ENCODE data around the gene CXCL1. TPM values are rescaled to one million over a fixed set of nuclear protein-coding genes. Genes with fewer than 3 reads are reported as not detected.

Gene CXCL1
- total and polyA plus RNA-seq, 2 of the 13 experiments (the other 11 are each of a cell fraction or from before 2014, with no cell fraction given), result 0.15 TPM; not detected in 1

DNA sequence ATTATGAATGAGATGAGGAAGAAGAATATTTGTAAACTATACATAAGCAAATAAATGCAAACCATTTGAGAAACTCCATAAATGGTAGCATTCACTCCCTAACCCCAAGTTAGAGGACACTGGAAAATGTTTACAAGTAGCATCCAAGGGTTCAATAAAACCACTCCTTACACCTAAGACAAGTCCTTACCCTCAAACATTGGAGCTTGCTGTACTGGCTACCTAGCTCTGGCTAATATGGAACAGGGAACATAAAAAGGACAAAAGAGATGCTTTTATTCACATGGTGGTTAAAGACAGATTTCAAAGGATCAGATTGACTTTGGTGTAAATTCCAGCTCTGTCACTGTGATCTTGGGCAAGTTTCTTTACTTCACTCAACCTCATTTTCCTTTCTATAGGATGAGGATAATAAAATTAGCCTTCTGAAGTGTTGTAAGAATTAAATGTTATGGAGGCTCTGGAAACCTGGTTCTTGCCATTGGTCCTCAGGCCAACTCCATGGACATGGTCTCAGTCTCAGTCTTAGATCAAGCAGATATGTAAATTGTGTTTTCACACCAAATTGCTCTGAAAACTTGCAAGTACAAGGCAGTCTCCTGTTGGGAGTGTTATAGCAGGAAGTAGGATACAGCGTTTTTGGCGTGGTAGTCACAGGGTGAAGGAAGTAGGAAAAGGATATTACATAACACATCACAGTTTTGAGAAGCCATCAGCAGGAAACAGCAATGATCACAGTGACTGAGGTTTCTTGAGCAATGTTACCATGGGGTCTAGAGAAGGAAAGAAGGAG lies 3.3 kb downstream of the CXCL1 start (continued):
- TF ChIP-seq ZNF501 (CRISPR knock-in tag; IDR thresholded peaks at IDR 0.05), result no peak
- TF ChIP-seq, protein P1, sequence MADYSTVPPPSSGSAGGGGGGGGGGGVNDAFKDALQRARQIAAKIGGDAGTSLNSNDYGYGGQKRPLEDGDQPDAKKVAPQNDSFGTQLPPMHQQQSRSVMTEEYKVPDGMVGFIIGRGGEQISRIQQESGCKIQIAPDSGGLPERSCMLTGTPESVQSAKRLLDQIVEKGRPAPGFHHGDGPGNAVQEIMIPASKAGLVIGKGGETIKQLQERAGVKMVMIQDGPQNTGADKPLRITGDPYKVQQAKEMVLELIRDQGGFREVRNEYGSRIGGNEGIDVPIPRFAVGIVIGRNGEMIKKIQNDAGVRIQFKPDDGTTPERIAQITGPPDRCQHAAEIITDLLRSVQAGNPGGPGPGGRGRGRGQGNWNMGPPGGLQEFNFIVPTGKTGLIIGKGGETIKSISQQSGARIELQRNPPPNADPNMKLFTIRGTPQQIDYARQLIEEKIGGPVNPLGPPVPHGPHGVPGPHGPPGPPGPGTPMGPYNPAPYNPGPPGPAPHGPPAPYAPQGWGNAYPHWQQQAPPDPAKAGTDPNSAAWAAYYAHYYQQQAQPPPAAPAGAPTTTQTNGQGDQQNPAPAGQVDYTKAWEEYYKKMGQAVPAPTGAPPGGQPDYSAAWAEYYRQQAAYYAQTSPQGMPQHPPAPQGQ (CRISPR knock-in tag; IDR thresholded peaks at IDR 0.05; ENCODE audit: borderline replicate concordance), result no peak
- no peak for TF ChIP-seq SRSF9 (IDR thresholded peaks at IDR 0.05; ENCODE audit: borderline replicate concordance, insufficient read depth, low read depth, low read length, poor library complexity, severe bottlenecking)
- TF ChIP-seq HOXA7 (CRISPR knock-in tag; IDR thresholded peaks at IDR 0.05), result no peak
- TF ChIP-seq CBX5 (CRISPR knock-in tag; IDR thresholded peaks at IDR 0.05; ENCODE audit: borderline replicate concordance), result no peak
- no peak for TF ChIP-seq SALL1 (CRISPR knock-in tag; IDR thresholded peaks at IDR 0.05)

DNA sequence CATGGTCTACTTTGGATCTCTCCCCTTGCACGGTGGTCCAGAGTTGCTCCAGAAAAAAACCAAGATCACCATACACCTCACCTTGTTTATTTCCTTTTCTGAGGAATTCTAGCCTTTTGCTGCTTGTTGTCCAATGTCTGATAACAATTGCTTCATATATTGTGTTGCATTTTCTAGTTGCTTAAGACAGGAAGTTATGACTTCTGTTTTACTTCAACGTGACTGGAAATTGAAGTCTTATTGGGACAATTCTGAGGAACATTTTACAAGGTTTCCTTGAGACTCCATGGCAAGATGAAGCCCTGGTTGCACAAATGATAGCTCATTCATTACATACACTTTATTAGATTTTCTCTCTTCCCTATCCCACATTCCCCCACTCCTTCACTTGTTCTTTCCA lies 5.2 kb downstream of the CXCL1 start:
- H3K27me3 ChIP-seq (ENCODE audit: control insufficient read depth in 1 of 2, insufficient read depth in 2 of 2, low read length in 2 of 2), result peaks cover 0 to 9% of the 10 kb centered on the region in 2 experiments; a peak in 3 of 5 replicates
- DNase-seq (ENCODE audit: low spot score) (no peak), ATAC-seq (no peak), FAIRE-seq (no peak)
- no peak for TF ChIP-seq MEF2D (CRISPR knock-in tag; IDR thresholded peaks at IDR 0.05)
- TF ChIP-seq, protein P2, sequence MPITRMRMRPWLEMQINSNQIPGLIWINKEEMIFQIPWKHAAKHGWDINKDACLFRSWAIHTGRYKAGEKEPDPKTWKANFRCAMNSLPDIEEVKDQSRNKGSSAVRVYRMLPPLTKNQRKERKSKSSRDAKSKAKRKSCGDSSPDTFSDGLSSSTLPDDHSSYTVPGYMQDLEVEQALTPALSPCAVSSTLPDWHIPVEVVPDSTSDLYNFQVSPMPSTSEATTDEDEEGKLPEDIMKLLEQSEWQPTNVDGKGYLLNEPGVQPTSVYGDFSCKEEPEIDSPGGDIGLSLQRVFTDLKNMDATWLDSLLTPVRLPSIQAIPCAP (CRISPR knock-in tag; IDR thresholded peaks at IDR 0.05; ENCODE audit: low read depth), result no peak
- no peak for TF ChIP-seq ELF1 (CRISPR knock-in tag; IDR thresholded peaks at IDR 0.05)
- no peak for TF ChIP-seq ZNF543 (CRISPR knock-in tag; IDR thresholded peaks at IDR 0.05)
- no peak for TF ChIP-seq NR2F2 (IDR thresholded peaks at IDR 0.05; ENCODE audit: borderline replicate concordance, low read depth)
- no peak for TF ChIP-seq NFE2L2 (IDR thresholded peaks at IDR 0.05; ENCODE audit: low read length)
- TF ChIP-seq EHMT2 (IDR thresholded peaks at IDR 0.05; ENCODE audit: borderline replicate concordance, low read depth, low read length), result no peak
- no peak for TF ChIP-seq PAX8 (CRISPR knock-in tag; IDR thresholded peaks at IDR 0.05; ENCODE audit: borderline replicate concordance)
- no peak for TF ChIP-seq ZNF10 (CRISPR knock-in tag; IDR thresholded peaks at IDR 0.05; ENCODE audit: borderline replicate concordance, low read depth)
- TF ChIP-seq PAWR (CRISPR knock-in tag; IDR thresholded peaks at IDR 0.05; ENCODE audit: borderline replicate concordance), result no peak
- no peak for TF ChIP-seq JUNB (CRISPR knock-in tag; IDR thresholded peaks at IDR 0.05; ENCODE audit: borderline replicate concordance)
- TF ChIP-seq GTF2F1 (IDR thresholded peaks at IDR 0.05; ENCODE audit: low read length), result no peak
- no peaks in the 10 kb centered on the region for H3K36me3 ChIP-seq (replicated peaks in 1 of 2; ENCODE audit: control insufficient read depth in 1 of 2, insufficient read depth in 2 of 2, low read length in 2 of 2)
- ChIA-PET CTCF (ENCODE audit: low intra/inter-chr PET ratio, low total read pairs) (no interaction called here), POLR2A (no interaction called here)
- H4K20me1 ChIP-seq (ENCODE audit: insufficient read depth, low read length), result no peaks in the 10 kb centered on the region
- H3K9me3 ChIP-seq (ENCODE audit: low read length), result no peaks in the 10 kb centered on the region
- no peaks in the 10 kb centered on the region for H3K4me1 ChIP-seq (ENCODE audit: insufficient read depth, low read length)
- BruUV-seq (replicated peaks), result no TSS peak
- H2AFZ ChIP-seq (ENCODE audit: low read length), result no peak overlapping the region
- H3K9ac ChIP-seq (ENCODE audit: insufficient read depth, low read depth, low read length), result no peak overlapping the region
- WGBS (ENCODE audit: low lambda C conversion rate), result 3% methylated on average over 2 of the region's 2 CpGs
- intact Hi-C loops (cut with micrococcal nuclease; ENCODE audit: unreplicated experiment) (no loop called here), in situ Hi-C loops (cut with HindIII; ENCODE audit: extremely low pct_ligation_motif_present, low pct_unique_long_range_greater_than_20kb) (no loop called here)
- no peak overlapping the region for H3K4me3 ChIP-seq (replicated peaks in 1 of 3; ENCODE audit: insufficient read depth in 1 of 3, low read depth in 2 of 3, low read length in 3 of 3)
- H3K27ac ChIP-seq (ENCODE audit: extremely low read length, insufficient read depth, low read length), result no peak overlapping the region
- no peaks in the 10 kb centered on the region for H3K79me2 ChIP-seq (ENCODE audit: insufficient read depth, low read length)
- no peak overlapping the region for H3K4me2 ChIP-seq (ENCODE audit: low read depth, low read length)

Measured in HepG2 (cell line).